Erythroblast (primary cell): ENCODE results near the gene WASHC4.

ENCODE experiments used
- GATA1 ChIP-seq: IDR thresholded peaks from 2 replicates; pipeline ENCODE4 v1.6.1; 2011; ENCODE audit warnings: low read depth, mild to moderate bottlenecking, control low read depth, low read length, moderate library complexity
- POLR2A ChIP-seq: IDR thresholded peaks from 2 replicates; pipeline ENCODE4 v1.6.1; 2011; ENCODE audit warnings: mild to moderate bottlenecking, low read length

DNA sequence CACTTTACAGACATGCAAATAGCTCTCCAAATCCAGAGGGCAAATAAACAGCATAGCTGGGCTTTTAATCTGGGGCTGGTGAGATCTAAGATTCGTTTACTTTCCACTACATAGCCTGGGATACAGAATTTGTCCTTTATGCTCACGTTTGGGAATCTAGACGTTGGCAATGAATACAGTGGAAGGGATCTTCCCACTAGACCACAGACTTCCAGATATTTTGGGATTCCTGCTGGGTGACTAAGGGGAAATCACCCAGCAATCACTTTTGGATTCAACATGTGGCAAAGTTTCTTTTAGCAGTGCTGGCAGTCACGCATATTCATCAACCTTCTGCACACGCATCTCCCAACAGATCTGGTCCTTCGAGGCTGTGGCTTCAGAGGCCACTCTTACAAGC lies 104.9 kb downstream of the WASHC4 start:
- TF ChIP-seq POLR2A (no peak), GATA1 (no peak)
